Jurkat, Clone E6-1 (cell line): ENCODE data around the gene CELF3.
A peak's percentile ranks its signal among the peaks of the same experiment; 100 is the strongest.

ENCODE experiments used
- DNase-seq: peaks from one replicate; pipeline ENCODE4 v3.0.0-alpha.2; 2011; ENCODE audit warnings: low read depth, low spot score
- H3K4me3 ChIP-seq: 2 replicates; pipeline ENCODE4 v1.5.1; 2011; ENCODE audit warnings: mild to moderate bottlenecking, low read length, control low read depth, moderate library complexity

CELF3 gene

GRCh38 chr1:151661751-151662150 is 54.9 kb downstream of the CELF3 start:
- no peak overlapping the region for H3K4me3 ChIP-seq
- no peak for DNase-seq

GRCh38 chr1:151655371-151655770 is 61.2 kb downstream of the CELF3 start:
- DNase-seq = no peak
- H3K4me3 ChIP-seq = no peak overlapping the region

- peak; percentile 26 for DNase-seq
Measured at GRCh38 chr1:151653397-151653796, 63.2 kb downstream of the CELF3 start.

More at GRCh38 chr1:151653397-151653796, 63.2 kb downstream of the CELF3 start:
- H3K4me3 ChIP-seq = no peak overlapping the region
